ENCODE data around the gene CYP51A1.
"Not testable (repeated sequence)": the region's sequence is repeated elsewhere in the genome, so short reads cannot be mapped to it uniquely, and the experiment has no call there.

Gene CYP51A1

GRCh38 chr7:92121681-92122080 is 12.6 kb downstream of the CYP51A1 start:
- no peak for DNase-seq

- no peak for DNase-seq
Observed at GRCh38 chr7:92119213-92119759, 15.0 kb downstream of the CYP51A1 start.

- DNase-seq = no peak
Observed at GRCh38 chr7:92116949-92117348, 17.3 kb downstream of the CYP51A1 start.

GRCh38 chr7:92115821-92116220 is 18.5 kb downstream of the CYP51A1 start:
- no peak for DNase-seq

- DNase-seq = no peak
Observed at GRCh38 chr7:92110857-92111256, 23.4 kb downstream of the CYP51A1 start.

GRCh38 chr7:92108821-92109220 is 25.5 kb downstream of the CYP51A1 start:
- no peak for DNase-seq

- DNase-seq = not testable (repeated sequence)
Observed at GRCh38 chr7:92102862-92103261, 31.4 kb downstream of the CYP51A1 start.

GRCh38 chr7:92100534-92100933 is 33.7 kb downstream of the CYP51A1 start:
- DNase-seq = no peak

- no peak for DNase-seq
Observed at GRCh38 chr7:92095380-92095779, 38.9 kb downstream of the CYP51A1 start.

GRCh38 chr7:92092210-92092609 is 42.1 kb downstream of the CYP51A1 start:
- no peak for DNase-seq

- no peak for DNase-seq
Observed at GRCh38 chr7:92088266-92088665, 46.0 kb downstream of the CYP51A1 start.

- DNase-seq = not testable (repeated sequence)
Observed at GRCh38 chr7:92083922-92084321, 50.4 kb downstream of the CYP51A1 start.

GRCh38 chr7:92076509-92076908 is 57.8 kb downstream of the CYP51A1 start:
- no peak for DNase-seq

- no peak for DNase-seq
Observed at GRCh38 chr7:92075455-92076158, 58.7 kb downstream of the CYP51A1 start.

- no peak for DNase-seq
Observed at GRCh38 chr7:92072708-92073107, 61.6 kb downstream of the CYP51A1 start.

- DNase-seq = no peak
Observed at GRCh38 chr7:92072121-92072520, 62.2 kb downstream of the CYP51A1 start.

GRCh38 chr7:92071032-92071431 is 63.2 kb downstream of the CYP51A1 start:
- no peak for DNase-seq

GRCh38 chr7:92064438-92065029 is 69.7 kb downstream of the CYP51A1 start:
- DNase-seq = no peak
